HG03457 (cell line): ENCODE measurements around the gene MEI1.
"Not testable (repeated sequence)": the region's sequence is repeated elsewhere in the genome, so short reads cannot be mapped to it uniquely, and the experiment has no call there.

ENCODE experiments used
- ATAC-seq: cut with Tn5 transposase; IDR thresholded peaks from one replicate; pipeline ENCODE4 v1.9.1; 2021; ENCODE audit warnings: moderate number of reproducible peaks; ENCODE audit not compliant: unreplicated experiment

Gene MEI1

DNA sequence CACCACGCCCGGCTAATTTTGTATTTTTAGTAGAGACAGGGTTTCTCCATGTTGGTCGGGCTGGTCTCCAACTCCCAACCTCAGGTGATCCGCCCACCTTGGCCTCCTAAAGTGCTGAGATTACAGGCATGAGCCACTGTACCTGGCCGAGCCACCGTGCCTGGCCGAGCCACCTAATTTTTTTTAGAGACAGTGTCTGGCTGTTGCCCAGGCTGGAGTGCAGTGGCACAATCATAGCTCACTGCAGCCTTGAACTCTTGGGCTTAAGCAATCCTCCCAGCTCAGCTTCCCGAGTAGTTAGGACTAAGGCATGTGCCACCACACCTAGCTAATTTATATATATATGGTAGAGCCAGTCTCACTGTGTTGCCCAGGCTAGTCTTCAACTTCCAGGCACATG is 136.2 kb downstream of the MEI1 start:
- not testable (repeated sequence) for ATAC-seq

GRCh38 chr22:41836551-41836950 is 137.2 kb downstream of the MEI1 start:
- ATAC-seq, result no peak

- ATAC-seq, result no peak
Measured at GRCh38 chr22:41838842-41839618, 139.7 kb downstream of the MEI1 start.

- no peak for ATAC-seq
Measured at GRCh38 chr22:41840216-41840615, 140.9 kb downstream of the MEI1 start.

GRCh38 chr22:41841085-41841712 is 141.9 kb downstream of the MEI1 start:
- no peak for ATAC-seq

- no peak for ATAC-seq
Measured at GRCh38 chr22:41842996-41843970, 144.0 kb downstream of the MEI1 start.

- ATAC-seq, result no peak
Measured at GRCh38 chr22:41844036-41844435, 144.7 kb downstream of the MEI1 start.

GRCh38 chr22:41844513-41844912 is 145.2 kb downstream of the MEI1 start:
- ATAC-seq, result no peak

DNA sequence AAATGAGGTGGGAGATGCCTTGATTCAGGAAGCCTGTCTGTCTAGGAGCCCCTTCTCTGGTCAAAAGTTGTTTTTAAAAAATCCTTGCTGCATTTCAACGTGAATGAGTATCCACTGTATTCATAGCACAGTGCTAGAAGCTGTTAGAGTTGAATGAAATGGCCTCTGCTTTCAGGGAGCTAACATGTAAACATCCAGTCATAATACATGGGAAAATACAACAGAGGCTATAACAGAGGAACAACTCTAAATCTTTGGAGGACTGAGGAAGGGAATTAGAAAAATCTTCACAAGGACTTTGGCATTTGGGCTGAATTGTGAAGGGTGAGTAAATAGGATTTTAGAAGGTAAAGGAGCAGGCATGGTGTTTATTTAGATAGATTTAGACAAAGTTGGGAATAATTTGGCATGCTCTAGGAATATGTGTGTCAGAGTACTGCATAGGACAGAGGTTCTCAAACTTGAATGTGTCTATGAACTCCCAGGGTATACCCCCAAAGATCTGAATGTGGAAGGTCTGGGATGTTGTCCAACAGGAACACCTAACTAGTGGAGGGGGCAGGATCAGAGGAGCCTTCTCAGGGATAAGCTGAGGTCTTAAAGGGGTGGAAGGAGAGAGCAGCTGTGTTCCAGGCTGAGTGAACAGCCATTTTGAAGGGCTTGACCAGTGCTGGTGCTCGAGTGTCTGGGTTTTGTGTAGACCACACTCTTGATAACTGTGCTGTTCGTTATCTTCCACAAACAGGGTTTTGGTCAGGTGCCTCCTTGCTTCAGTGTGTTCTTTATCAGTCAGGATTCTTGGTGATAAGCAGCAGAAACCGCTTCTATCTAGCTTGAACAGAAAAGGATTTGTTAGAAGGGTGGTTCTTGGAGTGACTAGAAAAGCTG is 146.3 kb downstream of the MEI1 start:
- ATAC-seq, result no peak

DNA sequence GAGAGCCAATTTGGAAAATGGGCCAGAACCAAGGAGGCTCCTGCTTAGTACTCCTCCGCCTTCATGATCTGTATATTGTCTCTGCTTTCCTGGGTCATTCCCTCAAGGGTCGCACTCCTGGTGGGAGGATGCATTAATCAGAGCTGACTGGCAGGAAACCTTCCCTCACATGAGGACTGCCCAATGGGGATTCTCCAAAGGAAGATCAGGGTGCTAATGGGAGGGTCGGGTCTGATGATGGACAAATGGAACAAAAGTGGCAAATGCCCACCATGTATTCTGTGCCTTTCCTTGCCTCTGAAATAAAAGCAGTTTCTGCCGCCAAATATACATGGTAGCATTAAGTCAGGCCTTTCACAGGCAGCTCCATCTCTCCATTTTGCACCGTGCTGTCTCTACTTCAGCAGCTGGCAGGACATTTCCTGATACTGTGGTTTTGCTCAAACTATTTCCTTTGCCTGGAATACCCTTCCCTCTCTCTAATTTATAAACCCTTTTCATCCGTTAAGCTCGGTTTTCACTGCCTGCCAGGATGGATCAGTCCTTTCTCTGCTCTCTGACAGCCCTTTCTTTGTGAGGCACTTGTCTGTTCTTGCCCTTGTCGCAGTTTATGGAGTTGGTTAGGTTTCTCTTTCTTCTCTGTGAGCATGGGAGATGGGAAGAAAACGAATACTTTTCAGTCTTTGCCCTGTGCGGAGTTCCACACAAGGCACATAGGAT is 147.1 kb downstream of the MEI1 start:
- no peak for ATAC-seq

DNA sequence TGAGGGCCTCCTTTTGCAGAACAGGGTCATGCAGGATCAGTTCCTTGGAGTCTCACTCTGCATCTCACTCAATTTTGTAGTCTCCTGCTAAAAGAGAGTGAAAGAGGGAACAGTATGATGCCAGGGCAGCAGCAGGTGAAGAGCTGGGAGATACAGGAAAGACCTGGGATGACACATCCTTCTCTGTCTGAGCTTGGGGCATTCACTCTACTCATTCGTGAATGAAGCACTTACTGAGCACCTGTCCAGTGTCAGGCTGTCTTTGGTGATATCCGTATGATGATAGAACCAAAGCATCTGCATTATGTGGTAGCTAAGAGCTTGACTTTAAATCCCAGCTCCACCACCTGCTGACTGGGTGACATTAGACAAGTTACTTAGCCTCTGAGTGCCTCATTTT is 148.0 kb downstream of the MEI1 start:
- no peak for ATAC-seq

GRCh38 chr22:41848468-41848867 is 149.2 kb downstream of the MEI1 start:
- no peak for ATAC-seq
